ENCODE measurements around the gene TSPAN5.

DNA sequence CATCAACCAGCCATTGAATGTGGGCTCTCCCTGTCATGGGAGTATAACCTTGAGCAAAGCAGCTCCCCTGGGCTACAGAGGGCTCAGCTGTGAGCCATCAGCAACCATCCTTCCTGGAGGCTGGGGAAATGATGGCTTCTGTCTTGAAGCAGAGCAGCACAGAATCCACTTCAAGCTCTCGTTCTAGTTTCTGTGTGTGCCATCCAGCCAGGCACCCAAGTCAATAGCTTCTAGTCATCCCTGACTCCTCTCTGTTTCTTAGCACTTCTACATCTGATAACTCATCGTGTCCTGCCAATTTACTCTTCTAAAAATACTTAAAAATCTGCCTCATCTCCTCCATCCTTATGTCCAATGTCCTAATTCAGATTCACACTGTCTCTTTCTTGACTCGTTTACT lies 42.2 kb upstream of the TSPAN5 start:
- no peak for TF ChIP-seq EZH2phosphoT487 (IDR thresholded peaks at IDR 0.05; ENCODE audit: borderline replicate concordance)
- no peak for TF ChIP-seq CTCF (conservative IDR thresholded peaks at IDR 0.05; ENCODE audit: low read length)
